Mucosa of descending colon (tissue), 3 donors: ENCODE data around the gene TMEM263. TPM values are rescaled to one million over a fixed set of nuclear protein-coding genes. Genes with fewer than 3 reads are reported as not detected.

Source experiments
- ATAC-seq: fragments of 200-7000 bp; cut with Tn5 transposase; one replicate; pipeline ENCODE4 v1.9.1; 2020; ENCODE audit warnings: mild to moderate bottlenecking, moderate library complexity
- DNase-seq, 3 donors: peaks; one replicate each; pipeline ENCODE4 v3.0.0-alpha.2; 2020
- H3K36me3 ChIP-seq: fragments of 200-600 bp; one replicate; pipeline ENCODE4 v1.8.0; 2021; ENCODE audit warnings: low read depth, mild to moderate bottlenecking
- H3K4me1 ChIP-seq: fragments of 200-600 bp; one replicate; pipeline ENCODE4 v1.8.0; 2021; ENCODE audit warnings: low read depth, mild to moderate bottlenecking
- H3K4me3 ChIP-seq: fragments of 200-600 bp; one replicate; pipeline ENCODE4 v1.8.0; 2021; ENCODE audit warnings: mild to moderate bottlenecking
- H3K9me3 ChIP-seq: fragments of 200-600 bp; one replicate; pipeline ENCODE4 v1.8.0; 2021; ENCODE audit warnings: mild to moderate bottlenecking
- intact Hi-C, 2 donors: fragments of 100-400 bp; cut with DNase I in 1 of 2; cut with micrococcal nuclease in 1 of 2; formaldehyde crosslinking; loops; one replicate each; pipeline versions ENCODE4 v1.11.0 to v1.11.1; 2022; cut with DNase I, micrococcal nuclease
- total RNA-seq, 3 donors: library from RNA; stranded (reverse); fragmentation: NEBNext Ultra II Directional in 2 of 3; extraction: Animal tissue kit (Norgen Biotek cat#: 25700) in 2 of 3; gene quantifications; one replicate each; pipeline versions ENCODE4 v1.2.1 to v1.2.4, GENCODE V29; 2021 to 2023
- TF ChIP-seq, protein P1 (sequence below): fragments of 200-600 bp; IDR thresholded peaks from one replicate; pipeline ENCODE4 v1.8.0; 2022; ENCODE audit warnings: antibody characterized with exemption, mild to moderate bottlenecking
- donor health status: DM: no; HTN: no; CAD: no; lungs with moderate emphysema.
- donor health status: DM: no; HTN: no; CAD: no.
- donor health status: DM: no; HTN: yes; CAD: no.

TMEM263 gene
- total RNA-seq, 3 donors from 2014 or later: 20.3 to 38.6 (median 27.0) TPM

DNA sequence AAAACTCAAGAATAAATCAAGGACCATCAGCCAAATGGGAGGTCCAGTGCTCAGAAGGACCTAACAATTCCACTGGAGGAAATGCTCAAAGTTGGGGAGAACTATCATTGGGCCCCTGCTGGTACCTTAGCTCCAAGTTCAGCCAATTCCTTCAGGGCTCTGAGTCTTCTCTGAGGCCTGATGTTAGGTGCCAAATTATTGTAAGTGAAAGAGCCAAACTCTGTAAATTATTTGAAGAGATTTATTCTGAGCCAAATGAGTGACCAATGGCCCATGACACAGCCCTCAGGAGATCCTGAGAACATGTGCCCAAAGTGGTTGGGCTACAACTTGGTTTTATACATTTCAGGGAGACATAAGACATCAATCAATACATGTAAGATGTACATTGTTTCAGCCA is 8.2 kb upstream of the TMEM263 start:
- DNase-seq (no peak), ATAC-seq (no peak)
- H3K36me3 ChIP-seq: no peaks in the 10 kb centered on the region
- TF ChIP-seq, protein P1, sequence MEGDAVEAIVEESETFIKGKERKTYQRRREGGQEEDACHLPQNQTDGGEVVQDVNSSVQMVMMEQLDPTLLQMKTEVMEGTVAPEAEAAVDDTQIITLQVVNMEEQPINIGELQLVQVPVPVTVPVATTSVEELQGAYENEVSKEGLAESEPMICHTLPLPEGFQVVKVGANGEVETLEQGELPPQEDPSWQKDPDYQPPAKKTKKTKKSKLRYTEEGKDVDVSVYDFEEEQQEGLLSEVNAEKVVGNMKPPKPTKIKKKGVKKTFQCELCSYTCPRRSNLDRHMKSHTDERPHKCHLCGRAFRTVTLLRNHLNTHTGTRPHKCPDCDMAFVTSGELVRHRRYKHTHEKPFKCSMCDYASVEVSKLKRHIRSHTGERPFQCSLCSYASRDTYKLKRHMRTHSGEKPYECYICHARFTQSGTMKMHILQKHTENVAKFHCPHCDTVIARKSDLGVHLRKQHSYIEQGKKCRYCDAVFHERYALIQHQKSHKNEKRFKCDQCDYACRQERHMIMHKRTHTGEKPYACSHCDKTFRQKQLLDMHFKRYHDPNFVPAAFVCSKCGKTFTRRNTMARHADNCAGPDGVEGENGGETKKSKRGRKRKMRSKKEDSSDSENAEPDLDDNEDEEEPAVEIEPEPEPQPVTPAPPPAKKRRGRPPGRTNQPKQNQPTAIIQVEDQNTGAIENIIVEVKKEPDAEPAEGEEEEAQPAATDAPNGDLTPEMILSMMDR: no peak
- peaks cover 2% of the 10 kb centered on the region for H3K9me3 ChIP-seq
- intact Hi-C loops: no loop called here
- no peak overlapping the region for H3K4me3 ChIP-seq
- H3K4me1 ChIP-seq: no peaks in the 10 kb centered on the region

DNA sequence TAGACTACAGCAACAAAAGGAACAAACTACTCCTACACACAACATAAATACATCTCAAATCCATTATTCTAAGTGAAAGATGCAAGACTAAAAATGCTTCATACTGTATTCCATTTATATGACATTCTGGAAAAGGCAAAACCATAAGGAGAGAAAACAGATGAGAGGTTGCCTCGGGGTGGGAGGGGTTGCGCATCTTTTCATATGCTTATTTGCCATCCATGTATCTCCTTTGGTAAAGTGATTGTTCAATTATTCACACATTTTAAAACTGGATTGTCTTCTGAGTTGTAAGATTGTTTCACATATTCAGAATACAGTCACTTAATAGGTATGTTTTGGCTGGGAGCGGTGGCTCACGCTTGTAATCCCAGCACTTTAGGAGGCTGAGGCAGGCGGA is 5.1 kb upstream of the TMEM263 start:
- ATAC-seq (no peak), DNase-seq (no peak)
- TF ChIP-seq, protein P1: no peak
- intact Hi-C loops: no loop called here
- Histone ChIP-seq H3K36me3 (no peaks in the 10 kb centered on the region), H3K4me1 (no peaks in the 10 kb centered on the region), H3K4me3 (no peak overlapping the region), H3K9me3 (no peaks in the 10 kb centered on the region)

DNA sequence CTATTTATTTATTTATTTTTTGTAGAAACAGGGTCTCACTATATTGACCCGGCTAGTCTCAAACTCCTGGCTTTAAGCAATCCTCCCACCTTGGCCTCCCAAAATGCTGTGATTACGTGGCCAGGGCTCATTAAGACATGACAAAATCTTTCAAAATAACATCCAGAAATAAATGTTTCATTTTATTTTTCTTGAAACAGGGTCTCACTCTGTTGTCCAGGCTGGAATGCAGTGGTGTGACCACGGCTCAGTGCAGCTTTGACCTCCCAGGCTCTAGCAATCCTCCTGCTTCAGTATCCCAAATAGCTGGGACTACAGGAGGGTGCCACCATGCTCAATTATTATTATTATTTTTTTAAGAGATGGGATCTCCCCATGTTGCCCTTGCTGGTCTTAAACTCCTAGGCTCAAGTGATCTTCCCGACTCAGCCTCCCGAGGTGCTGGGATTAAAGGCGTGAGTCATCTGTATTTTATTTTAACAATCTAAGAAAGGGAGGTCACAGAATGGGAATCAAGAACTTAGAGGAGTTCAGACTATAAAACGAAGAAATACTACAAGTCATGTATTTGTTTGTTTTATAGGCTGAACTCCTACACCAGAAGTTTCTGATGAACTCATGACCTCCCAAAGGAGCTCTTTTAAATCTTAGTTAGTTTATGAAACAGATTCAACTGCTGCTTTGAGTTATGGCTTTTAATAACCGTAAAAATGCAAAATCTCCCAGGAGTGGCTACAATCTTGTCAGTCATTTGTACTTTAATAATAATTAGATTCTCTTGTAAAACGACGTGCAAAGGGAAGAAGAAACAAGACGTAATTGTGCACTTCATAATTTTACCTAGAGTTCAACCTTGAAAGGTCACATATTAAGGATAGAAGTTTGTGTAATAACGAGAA is 2.1 kb upstream of the TMEM263 start:
- DNase-seq (no peak), ATAC-seq (no peak)
- Histone ChIP-seq H3K4me3 (no peak overlapping the region), H3K9me3 (no peaks in the 10 kb centered on the region), H3K36me3 (no peaks in the 10 kb centered on the region), H3K4me1 (peaks cover 9% of the 10 kb centered on the region)
- intact Hi-C loops: no loop called here
- TF ChIP-seq, protein P1: no peak

DNA sequence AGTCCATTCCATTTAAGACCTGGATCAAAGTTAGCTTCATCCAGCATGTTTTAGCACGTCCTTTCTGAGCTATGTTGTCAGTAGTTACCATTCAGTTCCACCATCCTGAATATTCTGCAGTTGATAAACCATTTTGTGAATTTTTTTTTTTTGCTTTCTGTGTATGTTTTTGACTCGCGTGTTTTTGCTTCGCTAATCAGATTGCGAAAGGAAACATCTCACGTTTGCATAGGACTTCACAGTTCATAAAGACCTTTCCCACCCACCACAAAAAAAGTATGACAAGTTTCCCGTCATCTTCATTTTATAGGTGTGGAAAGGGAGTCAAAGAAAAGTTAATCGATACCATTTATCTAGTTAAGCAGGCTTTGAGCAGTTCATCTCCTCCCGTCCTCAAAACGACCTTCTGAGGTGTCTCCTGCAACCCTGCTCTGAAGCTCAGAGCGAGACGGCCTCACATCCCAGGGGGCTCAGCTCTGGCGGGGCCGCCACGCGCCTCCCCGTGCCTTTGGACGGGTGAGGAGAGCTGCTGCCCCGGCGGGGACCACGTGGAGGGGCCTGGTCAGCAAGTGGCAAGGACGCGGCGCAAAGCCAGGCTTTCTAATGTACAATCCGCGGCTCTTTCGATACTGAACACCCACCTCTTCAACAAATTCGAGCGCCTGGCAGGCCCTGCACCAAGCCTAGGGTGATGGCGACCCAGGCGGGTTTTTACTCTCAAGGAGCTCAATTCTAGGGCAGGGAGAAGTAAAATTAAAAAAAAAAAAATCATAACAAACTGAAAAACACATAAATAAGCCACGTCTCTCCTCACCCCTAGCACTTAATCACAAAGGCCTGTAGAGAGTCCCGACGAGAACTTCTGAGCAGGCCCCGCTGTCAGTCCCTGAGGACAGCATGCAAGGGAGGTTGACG is 988 bp upstream of the TMEM263 start:
- H3K36me3 ChIP-seq: no peaks in the 10 kb centered on the region
- peak; percentile 30 to 64 (median 50) for DNase-seq
- H3K4me3 ChIP-seq: peak overlapping the region; percentile 84
- ATAC-seq: no peak
- no peaks in the 10 kb centered on the region for H3K9me3 ChIP-seq
- peaks cover 10% of the 10 kb centered on the region for H3K4me1 ChIP-seq
- TF ChIP-seq, protein P1: no peak
- intact Hi-C loops: no loop called here

DNA sequence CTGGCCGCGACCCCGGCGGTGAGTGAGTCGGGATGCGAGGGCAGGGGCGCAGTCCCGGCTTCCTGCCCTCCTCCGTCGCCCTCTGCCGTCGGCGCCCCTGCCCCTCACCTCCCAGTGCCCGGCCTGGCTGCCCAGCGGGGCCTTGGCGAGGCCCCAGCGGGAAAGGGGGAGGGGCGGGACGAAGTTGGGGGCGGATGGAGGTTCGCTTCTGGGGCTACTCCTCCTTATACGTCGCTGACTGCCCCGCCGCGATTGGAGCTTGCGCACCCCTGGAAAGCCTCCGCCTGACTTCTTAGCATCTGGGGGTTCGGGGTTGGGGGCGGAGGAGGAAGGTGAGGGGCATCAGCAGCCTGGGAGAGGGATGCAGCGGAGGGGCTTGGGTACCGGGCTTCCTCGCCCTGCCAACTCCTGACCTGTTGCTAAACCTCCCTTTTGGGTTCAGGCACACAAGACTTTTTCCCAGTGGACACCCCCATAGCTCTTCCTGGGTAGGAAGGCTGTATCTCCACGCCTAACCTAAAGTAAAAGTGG is 406 bp downstream of the TMEM263 start:
- peak; percentile 69 for ATAC-seq
- intact Hi-C loops: no loop called here
- TF ChIP-seq, protein P1: no peak
- Histone ChIP-seq H3K4me3 (peak overlapping the region; percentile 84), H3K36me3 (no peaks in the 10 kb centered on the region), H3K4me1 (peaks cover 10% of the 10 kb centered on the region), H3K9me3 (no peaks in the 10 kb centered on the region)
- peak; percentile 64 to 85 (median 80) for DNase-seq
